DOHH2 (cell line): Measurements from ENCODE around the gene MINAR1.

Experiments used
- H3F3A ChIP-seq: fragments of 200-600 bp; sonication (generic), shearing (Covaris generic); 2 replicates; pipeline ENCODE4 v1.6.0; 2016; ENCODE audit warnings: antibody characterized with exemption, mild to moderate bottlenecking; ENCODE audit not compliant: control insufficient read depth, insufficient read depth
- H3K27ac ChIP-seq: fragments of 200-600 bp; sonication (generic); 2 replicates; pipeline ENCODE4 v1.5.1; 2014; ENCODE audit warnings: low read depth, mild to moderate bottlenecking, low read length, moderate library complexity
- H3K27me3 ChIP-seq: fragments of 200-600 bp; sonication (generic); 2 replicates; pipeline ENCODE4 v1.6.1; 2014; ENCODE audit warnings: mild to moderate bottlenecking, low read length, mixed read lengths; ENCODE audit not compliant: control insufficient read depth
- H3K36me3 ChIP-seq: fragments of 200-600 bp; sonication (generic); 2 replicates; pipeline ENCODE4 v1.6.1; 2014; ENCODE audit warnings: mild to moderate bottlenecking, low read length, moderate library complexity, mixed read lengths; ENCODE audit not compliant: control insufficient read depth
- H3K4me1 ChIP-seq: fragments of 200-600 bp; sonication (generic); 2 replicates; pipeline ENCODE4 v1.6.1; 2014; ENCODE audit warnings: mild to moderate bottlenecking, low read length, mixed read lengths; ENCODE audit not compliant: control insufficient read depth
- H3K4me2 ChIP-seq: fragments of 200-600 bp; sonication (generic); 2 replicates; pipeline ENCODE4 v1.6.0; 2014; ENCODE audit warnings: mild to moderate bottlenecking, low read length, moderate library complexity
- H3K4me3 ChIP-seq: fragments of 200-600 bp; sonication (generic); 2 replicates; pipeline ENCODE4 v1.5.1; 2014; ENCODE audit warnings: mild to moderate bottlenecking, low read length, mixed read lengths
- H3K79me2 ChIP-seq: fragments of 200-600 bp; sonication (generic); 2 replicates; pipeline ENCODE4 v1.6.1; 2014; ENCODE audit warnings: mild to moderate bottlenecking, low read length, mixed read lengths; ENCODE audit not compliant: control insufficient read depth
- H3K9me2 ChIP-seq: fragments of 200-600 bp; sonication (generic); replicated peaks from 2 replicates; pipeline ENCODE4 v1.6.1; 2014; ENCODE audit warnings: mild to moderate bottlenecking, low read length, mixed read lengths; ENCODE audit not compliant: control insufficient read depth
- H3K9me3 ChIP-seq: fragments of 200-600 bp; sonication (generic); 2 replicates; pipeline ENCODE4 v1.6.1; 2014; ENCODE audit warnings: antibody characterized with exemption, low read length, mixed read lengths; ENCODE audit not compliant: control insufficient read depth, insufficient read depth
- H4K20me1 ChIP-seq: fragments of 200-600 bp; sonication (generic); 2 replicates; pipeline ENCODE4 v1.6.0; 2014; ENCODE audit warnings: low read depth, mild to moderate bottlenecking, antibody characterized with exemption, low read length, moderate library complexity; ENCODE audit not compliant: control insufficient read depth, insufficient read depth
- EZH2phosphoT487 ChIP-seq: fragments of 200-600 bp; sonication (generic); IDR thresholded peaks from 2 replicates; pipeline ENCODE4 v1.6.1; 2017; ENCODE audit warnings: borderline replicate concordance, mild to moderate bottlenecking, antibody characterized with exemption, low read length, moderate library complexity, mixed read lengths
- TF ChIP-seq, protein P1 (sequence below): fragments of 200-600 bp; sonication (generic); IDR thresholded peaks from one replicate; pipeline ENCODE4 v1.5.1; 2014; ENCODE audit warnings: antibody characterized with exemption, mild to moderate bottlenecking, low read depth, low read length; ENCODE audit not compliant: poor library complexity, severe bottlenecking

MINAR1 gene

DNA sequence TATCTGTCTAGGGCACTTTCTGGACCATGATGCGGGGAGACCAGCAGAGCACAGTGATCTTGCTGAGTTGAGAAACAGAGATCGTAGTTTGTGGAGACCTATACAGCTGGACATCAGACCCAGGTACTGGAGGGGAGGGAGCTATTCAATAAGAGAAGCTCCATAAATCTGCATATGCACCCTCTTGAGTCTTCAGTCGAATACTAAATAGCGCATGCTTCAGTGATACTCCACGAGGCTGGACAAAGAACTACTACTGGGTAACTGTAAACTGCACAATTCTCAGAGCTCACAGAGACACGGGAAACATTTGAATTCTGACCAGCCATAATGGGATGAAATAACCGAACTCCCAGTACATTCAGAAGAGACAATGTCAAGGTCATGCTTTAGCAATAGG lies 49.7 kb downstream of the MINAR1 start:
- H3K9me2 ChIP-seq, result no peaks in the 10 kb centered on the region
- H3K27ac ChIP-seq, result no peak overlapping the region
- no peaks in the 10 kb centered on the region for H3K79me2 ChIP-seq
- H3K36me3 ChIP-seq, result no peaks in the 10 kb centered on the region
- no peaks in the 10 kb centered on the region for H3K9me3 ChIP-seq
- no peak for TF ChIP-seq EZH2phosphoT487
- TF ChIP-seq, protein P1, sequence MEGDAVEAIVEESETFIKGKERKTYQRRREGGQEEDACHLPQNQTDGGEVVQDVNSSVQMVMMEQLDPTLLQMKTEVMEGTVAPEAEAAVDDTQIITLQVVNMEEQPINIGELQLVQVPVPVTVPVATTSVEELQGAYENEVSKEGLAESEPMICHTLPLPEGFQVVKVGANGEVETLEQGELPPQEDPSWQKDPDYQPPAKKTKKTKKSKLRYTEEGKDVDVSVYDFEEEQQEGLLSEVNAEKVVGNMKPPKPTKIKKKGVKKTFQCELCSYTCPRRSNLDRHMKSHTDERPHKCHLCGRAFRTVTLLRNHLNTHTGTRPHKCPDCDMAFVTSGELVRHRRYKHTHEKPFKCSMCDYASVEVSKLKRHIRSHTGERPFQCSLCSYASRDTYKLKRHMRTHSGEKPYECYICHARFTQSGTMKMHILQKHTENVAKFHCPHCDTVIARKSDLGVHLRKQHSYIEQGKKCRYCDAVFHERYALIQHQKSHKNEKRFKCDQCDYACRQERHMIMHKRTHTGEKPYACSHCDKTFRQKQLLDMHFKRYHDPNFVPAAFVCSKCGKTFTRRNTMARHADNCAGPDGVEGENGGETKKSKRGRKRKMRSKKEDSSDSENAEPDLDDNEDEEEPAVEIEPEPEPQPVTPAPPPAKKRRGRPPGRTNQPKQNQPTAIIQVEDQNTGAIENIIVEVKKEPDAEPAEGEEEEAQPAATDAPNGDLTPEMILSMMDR, result no peak
- no peaks in the 10 kb centered on the region for H3F3A ChIP-seq
- H4K20me1 ChIP-seq, result no peaks in the 10 kb centered on the region
- no peak overlapping the region for H3K4me3 ChIP-seq
- no peaks in the 10 kb centered on the region for H3K27me3 ChIP-seq
- no peaks in the 10 kb centered on the region for H3K4me1 ChIP-seq
- no peak overlapping the region for H3K4me2 ChIP-seq
